GM18858 (cell line): Measurements from ENCODE around the gene TAS2R5.
A peak's percentile ranks its signal among the peaks of the same experiment; 100 is the strongest.
"Not testable (repeated sequence)": the region's sequence is repeated elsewhere in the genome, so short reads cannot be mapped to it uniquely, and the experiment has no call there.

Experiments
- ATAC-seq: cut with Tn5 transposase; IDR thresholded peaks from one replicate; pipeline ENCODE4 v1.9.1; 2021; ENCODE audit not compliant: unreplicated experiment

TAS2R5 gene, protein sequence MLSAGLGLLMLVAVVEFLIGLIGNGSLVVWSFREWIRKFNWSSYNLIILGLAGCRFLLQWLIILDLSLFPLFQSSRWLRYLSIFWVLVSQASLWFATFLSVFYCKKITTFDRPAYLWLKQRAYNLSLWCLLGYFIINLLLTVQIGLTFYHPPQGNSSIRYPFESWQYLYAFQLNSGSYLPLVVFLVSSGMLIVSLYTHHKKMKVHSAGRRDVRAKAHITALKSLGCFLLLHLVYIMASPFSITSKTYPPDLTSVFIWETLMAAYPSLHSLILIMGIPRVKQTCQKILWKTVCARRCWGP

DNA sequence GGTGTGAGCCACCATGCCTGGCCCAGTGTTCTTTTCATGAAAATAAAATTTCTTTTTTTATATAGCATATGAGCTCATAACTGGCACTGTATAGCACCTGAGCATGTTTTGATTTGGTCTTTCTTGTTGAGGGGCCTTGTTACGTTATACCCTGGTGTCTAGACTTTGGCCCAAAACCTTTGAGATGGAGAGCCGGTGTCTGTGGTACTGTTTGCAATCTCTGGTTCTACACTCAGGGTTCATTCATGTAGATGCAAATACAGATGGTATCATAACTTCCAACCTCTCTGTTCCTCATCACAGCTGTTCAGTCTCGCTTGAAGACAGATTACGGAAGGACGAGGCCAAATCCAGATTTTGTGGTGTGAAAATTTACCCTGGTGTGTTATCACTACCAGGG lies at the start of gene TAS2R5:
TAS2R5 (plus strand) TSS at position 301 of the 400 bp plus-strand sequence. CDS start 145 bp downstream, outside the sequence.
- ATAC-seq = no peak

- no peak for ATAC-seq
These were observed 47.8 kb upstream of the TAS2R5 start for GRCh38 chr7:141742229-141742628.

DNA sequence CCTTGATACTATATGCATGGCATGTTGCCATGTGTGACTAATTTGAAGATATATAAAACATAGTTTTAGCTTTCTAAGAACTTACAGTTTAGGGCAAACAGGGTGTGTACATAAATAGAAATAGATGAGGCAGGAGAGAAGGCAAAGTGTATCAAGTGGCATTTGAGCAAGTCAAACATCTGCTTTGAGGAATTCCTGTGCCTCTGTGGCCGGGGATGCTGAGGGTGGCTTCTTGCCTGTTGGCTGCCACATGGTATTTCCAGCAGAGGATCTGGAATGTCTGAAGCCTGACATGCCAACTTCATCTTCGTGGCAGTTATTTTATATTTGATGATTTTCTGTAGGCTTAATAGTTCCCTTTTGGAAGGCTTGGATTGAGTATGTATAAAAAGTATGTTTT lies 45.9 kb upstream of the TAS2R5 start:
- ATAC-seq = no peak

DNA sequence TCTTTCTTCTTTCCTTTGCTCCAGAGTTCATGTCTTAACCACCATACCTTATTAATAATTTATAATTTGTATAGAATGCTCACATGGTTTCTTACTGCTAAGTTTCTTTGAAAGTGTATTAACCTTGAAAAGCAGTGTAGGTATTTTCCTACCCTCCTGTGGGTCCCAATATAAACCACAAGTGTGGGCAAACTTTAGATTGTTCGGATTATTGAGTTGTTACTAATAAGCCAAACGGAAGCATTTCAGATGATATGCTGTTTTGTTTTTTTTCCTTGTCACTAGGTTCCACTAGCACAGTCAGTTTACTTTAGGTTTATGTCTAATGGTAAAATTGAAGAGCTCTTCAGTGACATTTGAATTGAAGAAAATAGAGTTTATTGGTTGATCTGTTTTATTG lies 41.6 kb upstream of the TAS2R5 start:
- no peak for ATAC-seq

- ATAC-seq = not testable (repeated sequence)
These were observed 38.1 kb upstream of the TAS2R5 start for GRCh38 chr7:141751904-141752303.

DNA sequence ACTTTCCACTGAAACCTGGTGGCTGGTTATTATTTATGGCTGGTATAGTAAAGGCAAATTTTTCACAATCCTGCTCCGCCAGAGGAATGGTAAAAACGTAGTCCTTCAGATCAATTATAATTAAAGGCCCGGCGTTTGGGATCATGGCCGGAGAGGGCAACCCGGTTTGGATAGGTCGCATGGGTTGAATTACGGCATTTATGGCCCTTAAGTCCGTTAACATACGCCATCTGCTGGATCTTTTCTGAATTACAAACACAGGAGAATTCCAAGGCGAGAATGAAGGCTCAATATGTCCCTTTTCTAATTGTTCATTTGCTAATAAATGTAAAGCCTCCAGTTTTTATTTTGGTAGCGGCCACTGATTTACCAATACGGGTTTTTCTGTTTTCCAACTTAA lies 37.4 kb upstream of the TAS2R5 start:
- no peak for ATAC-seq

- ATAC-seq = no peak
These were observed 35.1 kb upstream of the TAS2R5 start for GRCh38 chr7:141754939-141755338.

GRCh38 chr7:141763797-141764196 lies 26.2 kb upstream of the TAS2R5 start, which contains the start of gene TAS2R3:
Gene TAS2R3 (plus strand): TSS chr7:141764097. CDS start chr7:141764159, 62 bp downstream.
- no peak for ATAC-seq

DNA sequence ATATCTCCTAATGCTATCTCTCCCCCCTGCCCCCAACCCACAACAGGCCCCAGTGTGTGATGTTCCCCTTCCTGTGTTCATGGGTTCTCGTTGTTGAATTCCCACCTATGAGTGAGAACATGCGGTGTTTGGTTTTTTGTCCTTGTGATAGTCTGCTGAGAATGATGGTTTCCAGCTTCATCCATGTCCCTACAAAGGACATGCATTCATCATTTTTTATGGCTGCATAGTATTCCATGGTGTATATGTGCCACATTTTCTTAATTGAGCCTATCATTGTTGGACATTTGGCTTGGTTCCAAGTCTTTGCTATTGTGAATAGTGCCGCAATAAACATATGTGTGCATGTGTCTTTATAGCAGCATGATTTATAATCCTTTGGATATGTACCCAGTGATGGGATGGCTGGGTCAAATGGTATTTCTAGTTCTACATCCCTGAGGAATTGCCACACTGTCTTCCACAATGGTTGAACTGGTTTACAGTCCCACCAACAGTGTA lies 19.9 kb upstream of the TAS2R5 start:
- ATAC-seq = not testable (repeated sequence)

DNA sequence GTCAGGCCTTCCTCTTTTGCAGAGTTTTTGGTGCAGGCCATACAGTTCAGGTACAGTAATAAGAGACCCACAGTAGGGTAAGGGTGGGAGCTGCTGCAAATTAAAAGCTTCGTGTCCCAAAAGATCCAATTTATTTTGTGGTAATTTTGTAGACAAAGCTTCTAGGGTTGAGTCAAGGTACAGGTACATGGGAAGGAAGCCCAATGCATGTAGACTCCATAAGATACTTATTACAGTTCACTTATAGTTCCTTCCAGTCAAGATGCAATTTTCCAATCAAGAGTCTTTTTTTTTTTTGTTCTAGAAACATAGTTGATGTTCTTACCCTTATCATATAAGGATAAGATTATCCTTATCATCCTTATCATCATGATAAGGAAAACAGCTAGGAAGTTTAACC lies 13.6 kb upstream of the TAS2R5 start, which contains the start of gene TAS2R4:
TAS2R4 (plus strand) TSS at position 301 of the 400 bp plus-strand sequence. CDS start 1,815 bp downstream, outside the sequence.
- no peak for ATAC-seq

DNA sequence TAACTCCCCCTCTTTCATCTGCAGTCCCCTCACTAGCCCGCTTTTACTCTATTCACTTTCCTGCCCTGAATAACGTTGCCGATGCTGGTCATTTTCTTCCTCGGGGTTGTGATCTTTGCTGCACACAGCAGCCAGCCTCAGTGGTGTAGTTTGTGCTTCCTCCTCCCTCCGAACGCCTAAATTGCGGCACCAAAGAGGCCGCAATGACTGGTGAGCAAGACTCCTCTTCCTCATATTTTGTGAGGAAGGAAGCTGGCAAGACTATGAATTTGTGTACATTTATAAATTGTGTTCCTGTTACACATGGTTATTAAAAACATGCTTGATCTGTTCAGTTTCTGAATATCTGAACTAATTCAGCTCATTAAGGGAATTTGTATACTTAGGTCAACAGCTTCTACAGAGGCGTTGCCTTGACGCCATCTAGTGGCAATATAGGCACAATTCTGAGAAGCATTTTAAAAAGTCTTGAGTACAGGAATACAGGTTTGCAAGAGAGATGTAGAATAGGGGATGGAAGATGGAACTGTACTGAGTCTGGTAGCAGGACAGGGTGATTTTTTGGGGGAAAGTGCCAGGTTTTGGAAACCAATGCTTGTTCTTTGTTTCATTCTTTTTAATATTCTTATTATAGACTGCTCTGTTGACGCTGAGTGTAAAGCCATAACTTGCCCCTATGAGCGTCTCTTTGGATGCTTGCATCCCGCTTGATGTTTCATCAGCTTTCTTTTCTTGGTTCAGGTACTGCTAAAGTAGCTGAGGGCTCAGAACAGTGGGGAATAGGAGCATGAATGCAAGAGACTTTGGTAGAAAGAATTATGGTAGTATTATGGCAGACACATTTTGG lies 4.1 kb upstream of the TAS2R5 start:
- peak; percentile 72 for ATAC-seq

GRCh38 chr7:141788296-141788695 lies 1.7 kb upstream of the TAS2R5 start:
- ATAC-seq = no peak

DNA sequence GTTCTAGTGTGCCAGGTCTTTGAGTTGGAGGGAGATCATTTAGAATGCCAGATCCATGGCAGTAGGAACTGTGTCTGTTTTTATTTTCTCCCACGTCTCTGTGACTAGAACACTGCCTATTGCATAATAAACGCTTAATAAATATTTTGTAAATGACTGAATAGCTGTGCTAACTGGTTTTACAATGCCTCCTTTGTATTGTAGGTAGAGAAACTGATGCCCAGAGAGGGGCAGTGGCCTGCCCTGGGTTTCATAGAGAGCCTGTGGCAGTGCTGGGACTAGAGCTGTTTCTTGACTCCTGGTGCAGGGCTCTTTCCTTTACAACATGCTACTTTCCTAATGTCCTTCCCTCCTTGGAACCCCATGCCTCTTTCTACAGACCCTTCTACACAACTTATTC lies 2.5 kb downstream of the TAS2R5 start:
- ATAC-seq = no peak

DNA sequence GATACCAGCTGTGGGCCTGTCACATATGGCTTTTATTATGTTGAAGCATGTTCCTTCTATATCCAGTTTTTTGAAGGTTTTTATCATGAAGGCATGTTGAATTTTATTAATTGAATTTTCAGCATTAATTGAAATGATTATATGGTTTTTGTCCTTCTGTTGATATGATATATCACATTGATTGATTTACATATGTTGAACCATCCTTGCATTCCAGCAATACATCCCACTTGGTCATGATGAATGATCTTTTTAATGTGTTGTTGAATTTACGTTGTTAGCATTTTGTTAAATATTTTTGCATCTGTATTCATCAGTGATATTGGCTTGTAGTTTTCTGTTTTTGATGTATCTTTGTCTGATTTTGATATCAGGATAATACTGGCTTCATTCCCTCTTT lies 30.1 kb downstream of the TAS2R5 start:
- ATAC-seq = no peak

DNA sequence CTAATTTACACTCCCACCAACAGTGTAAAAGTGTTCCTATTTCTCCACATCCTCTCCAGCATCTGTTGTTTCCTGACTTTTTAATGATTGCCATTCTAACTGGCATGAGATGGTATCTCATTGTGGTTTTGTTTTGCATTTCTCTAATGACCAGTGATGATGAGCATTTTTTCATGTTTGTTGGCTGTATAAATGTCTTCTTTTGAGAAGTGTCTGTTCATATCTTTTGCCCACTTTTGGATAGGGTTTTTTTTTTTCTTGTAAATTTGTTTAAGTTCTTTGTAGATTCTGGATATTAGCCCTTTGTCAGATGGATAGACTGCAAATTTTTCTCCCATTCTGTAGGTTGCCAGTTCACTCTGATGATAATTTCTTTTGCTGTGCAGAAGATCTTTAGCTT lies 32.4 kb downstream of the TAS2R5 start:
- not testable (repeated sequence) for ATAC-seq

- ATAC-seq = no peak
These were observed 47.7 kb downstream of the TAS2R5 start for GRCh38 chr7:141837683-141838082.

- no peak for ATAC-seq
These were observed 48.6 kb downstream of the TAS2R5 start for GRCh38 chr7:141838581-141838980.

DNA sequence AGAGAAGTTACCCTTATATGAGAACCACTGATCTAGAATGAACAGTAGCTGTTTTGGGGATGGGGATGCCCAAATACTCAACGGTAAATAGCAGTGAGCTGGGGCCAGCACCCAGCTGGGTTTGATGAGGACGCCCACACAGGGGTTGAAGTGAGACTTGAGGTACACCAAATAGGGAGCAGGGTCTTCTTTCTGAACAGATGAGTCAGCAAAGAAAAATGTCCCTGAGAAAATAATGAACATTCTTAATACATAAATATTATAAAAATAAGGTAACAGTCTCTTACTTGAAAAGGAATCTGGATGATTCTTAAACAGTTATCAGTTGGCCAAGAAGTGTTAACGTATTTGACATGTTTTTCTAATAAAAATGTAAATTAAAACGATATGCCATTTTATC lies 49.2 kb downstream of the TAS2R5 start:
- ATAC-seq = no peak

GRCh38 chr7:141840708-141841107 lies 50.7 kb downstream of the TAS2R5 start:
- ATAC-seq = no peak
